Muscle of back (tissue), 11 donors: ENCODE measurements around the gene CIB2. TPM values are rescaled to one million over a fixed set of nuclear protein-coding genes. Genes with fewer than 3 reads are reported as not detected.

Experiments
- DNase-seq, 3 donors: peaks; one replicate each; pipeline versions ENCODE4 v3.0.0 to v3.0.0-alpha.2; 2013
- polyA plus RNA-seq, 10 donors: library from polyadenylated mRNA; unstranded; fragments of 120-200 nt; gene quantifications; one replicate each; pipeline ENCODE4 v1.2.1, GENCODE V29; 2013; ENCODE audit not compliant: insufficient read length in 10 of 10

CIB2 gene
- polyA plus RNA-seq, 10 donors: 9.0 to 23.3 (median 18.6) TPM

- no peak for DNase-seq
Measured at GRCh38 chr15:78087951-78088772, 43.1 kb downstream of the CIB2 start.

- DNase-seq: peak; percentile 74 to 85 (median 83)
Measured at GRCh38 chr15:78085928-78086327, 45.3 kb downstream of the CIB2 start.

GRCh38 chr15:78084449-78084750 is 46.8 kb downstream of the CIB2 start:
- peak in 1 of 3 donors; percentile 46 for DNase-seq

- DNase-seq: peak in 1 of 3 donors; percentile 18
Measured at GRCh38 chr15:78083687-78084448, 47.4 kb downstream of the CIB2 start.

- no peak for DNase-seq
Measured at GRCh38 chr15:78083186-78083585, 48.1 kb downstream of the CIB2 start.

GRCh38 chr15:78082743-78083110 is 48.5 kb downstream of the CIB2 start:
- DNase-seq: no peak

GRCh38 chr15:78082106-78082742 is 49.0 kb downstream of the CIB2 start:
- no peak for DNase-seq

- no peak for DNase-seq
Measured at GRCh38 chr15:78080088-78080460, 51.2 kb downstream of the CIB2 start.

GRCh38 chr15:78079298-78080087 is 51.8 kb downstream of the CIB2 start:
- no peak for DNase-seq

- no peak for DNase-seq
Measured at GRCh38 chr15:78077871-78078210, 53.4 kb downstream of the CIB2 start.

- peak in 2 of 3 donors; percentile 72 to 83 for DNase-seq
Measured at GRCh38 chr15:78077053-78077870, 54.0 kb downstream of the CIB2 start, which contains the start of gene TBC1D2B. Gene TBC1D2B (minus strand): TSS chr15:78077711. CDS start chr15:78077652, 59 bp downstream.

- no peak for DNase-seq
Measured at GRCh38 chr15:78076231-78077052, 54.8 kb downstream of the CIB2 start.

GRCh38 chr15:78075490-78076230 is 55.6 kb downstream of the CIB2 start:
- peak; percentile 73 to 90 (median 87) for DNase-seq

- peak in 1 of 3 donors; percentile 70 for DNase-seq
Measured at GRCh38 chr15:78073046-78073787, 58.0 kb downstream of the CIB2 start.

- DNase-seq: peak in 1 of 3 donors; percentile 77
Measured at GRCh38 chr15:78072080-78072892, 59.0 kb downstream of the CIB2 start.

GRCh38 chr15:78071383-78071782 is 59.9 kb downstream of the CIB2 start:
- DNase-seq: no peak

- no peak for DNase-seq
Measured at GRCh38 chr15:78070049-78070700, 61.1 kb downstream of the CIB2 start.
